Measurements from ENCODE around the gene HOMER1. TPM values are rescaled to one million over a fixed set of nuclear protein-coding genes. Genes with fewer than 3 reads are reported as not detected.

HOMER1 gene
- total and polyA plus RNA-seq, 10 of the 15 experiments (the other 5 are each of a cell fraction or from before 2014, with no cell fraction given), result 0.96 to 22.0 (median 7.5) TPM

DNA sequence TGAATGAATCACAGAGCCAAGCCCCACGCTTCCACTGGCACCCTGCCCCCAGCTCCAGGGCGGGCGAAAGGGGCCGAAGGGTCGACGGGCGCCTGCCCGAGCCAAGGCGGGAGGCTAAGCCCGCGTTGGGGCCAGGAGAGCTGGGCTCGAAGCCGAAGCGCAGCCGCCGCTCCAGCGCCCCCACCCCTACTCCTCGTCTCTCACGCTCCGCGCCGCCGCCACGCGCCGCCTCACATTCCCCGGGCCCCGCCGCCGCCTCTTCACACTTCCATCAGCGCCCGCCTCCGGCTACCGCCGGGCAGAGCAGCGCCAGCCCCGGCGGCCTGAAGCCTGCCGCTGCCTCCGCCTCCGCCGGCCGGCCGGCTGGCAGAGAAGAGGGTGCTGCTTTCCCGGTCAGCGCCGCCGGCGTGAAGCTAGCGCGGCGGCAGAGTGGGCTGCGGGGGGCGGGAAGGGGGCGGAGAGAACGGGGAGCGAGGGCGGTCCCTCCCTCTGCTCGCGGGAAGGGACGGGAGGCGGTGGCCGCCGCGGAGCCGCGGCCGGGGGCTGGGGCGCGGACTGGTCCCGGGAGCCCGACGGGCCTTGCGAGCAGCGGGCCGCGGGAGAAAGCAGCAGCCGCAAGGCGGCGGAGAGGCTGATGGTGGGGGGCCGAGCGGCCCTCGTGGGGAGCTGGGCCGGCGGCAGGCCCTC is at the start of gene HOMER1 (continued):
- peak; percentile 76; the same call in 1 of the 2 replicates for TF ChIP-seq NKRF (conservative IDR thresholded peaks at IDR 0.05)
- TF ChIP-seq REST (IDR thresholded peaks at IDR 0.05; ENCODE audit: low read depth, low read length), result no peak
- TF ChIP-seq LARP7 (IDR thresholded peaks at IDR 0.05), result peak; percentile 56; the same call in 1 of the 2 replicates
- no peak for TF ChIP-seq POU2F2 (IDR thresholded peaks at IDR 0.05; ENCODE audit: borderline replicate concordance, low read depth, low read length)
- TF ChIP-seq SRF (IDR thresholded peaks at IDR 0.05; ENCODE audit: low read depth in 2 of 2, low read length in 2 of 2), result no peak
- TF ChIP-seq, protein P1, sequence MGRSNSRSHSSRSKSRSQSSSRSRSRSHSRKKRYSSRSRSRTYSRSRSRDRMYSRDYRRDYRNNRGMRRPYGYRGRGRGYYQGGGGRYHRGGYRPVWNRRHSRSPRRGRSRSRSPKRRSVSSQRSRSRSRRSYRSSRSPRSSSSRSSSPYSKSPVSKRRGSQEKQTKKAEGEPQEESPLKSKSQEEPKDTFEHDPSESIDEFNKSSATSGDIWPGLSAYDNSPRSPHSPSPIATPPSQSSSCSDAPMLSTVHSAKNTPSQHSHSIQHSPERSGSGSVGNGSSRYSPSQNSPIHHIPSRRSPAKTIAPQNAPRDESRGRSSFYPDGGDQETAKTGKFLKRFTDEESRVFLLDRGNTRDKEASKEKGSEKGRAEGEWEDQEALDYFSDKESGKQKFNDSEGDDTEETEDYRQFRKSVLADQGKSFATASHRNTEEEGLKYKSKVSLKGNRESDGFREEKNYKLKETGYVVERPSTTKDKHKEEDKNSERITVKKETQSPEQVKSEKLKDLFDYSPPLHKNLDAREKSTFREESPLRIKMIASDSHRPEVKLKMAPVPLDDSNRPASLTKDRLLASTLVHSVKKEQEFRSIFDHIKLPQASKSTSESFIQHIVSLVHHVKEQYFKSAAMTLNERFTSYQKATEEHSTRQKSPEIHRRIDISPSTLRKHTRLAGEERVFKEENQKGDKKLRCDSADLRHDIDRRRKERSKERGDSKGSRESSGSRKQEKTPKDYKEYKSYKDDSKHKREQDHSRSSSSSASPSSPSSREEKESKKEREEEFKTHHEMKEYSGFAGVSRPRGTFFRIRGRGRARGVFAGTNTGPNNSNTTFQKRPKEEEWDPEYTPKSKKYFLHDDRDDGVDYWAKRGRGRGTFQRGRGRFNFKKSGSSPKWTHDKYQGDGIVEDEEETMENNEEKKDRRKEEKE (IDR thresholded peaks at IDR 0.05), result no peak
- TF ChIP-seq TARDBP (IDR thresholded peaks at IDR 0.05; ENCODE audit: borderline replicate concordance), result no peak
- no peak for TF ChIP-seq DPF2 (IDR thresholded peaks at IDR 0.05)
- no peak for TF ChIP-seq ATF7 (IDR thresholded peaks at IDR 0.05; ENCODE audit: low read depth)
- TF ChIP-seq ZNF24 (IDR thresholded peaks at IDR 0.05), result 0 out of 2 replicates have a peak, but pooled peaks have one; percentile 39
- TF ChIP-seq BACH1 (IDR thresholded peaks at IDR 0.05; ENCODE audit: borderline replicate concordance), result 0 out of 2 replicates have a peak, but pooled peaks have one; percentile 47
- no peak for TF ChIP-seq ZNF217 (IDR thresholded peaks at IDR 0.05)
- TF ChIP-seq FOXM1 (IDR thresholded peaks at IDR 0.05; ENCODE audit: low read depth, low read length), result no peak
- no peak for TF ChIP-seq HDAC2 (IDR thresholded peaks at IDR 0.05)
- TF ChIP-seq MTA3 (IDR thresholded peaks at IDR 0.05; ENCODE audit: borderline replicate concordance, low read length), result no peak
- TF ChIP-seq TCF3 (IDR thresholded peaks at IDR 0.05; ENCODE audit: borderline replicate concordance, insufficient read depth, low read depth, low read length), result no peak
- TF ChIP-seq BMI1 (IDR thresholded peaks at IDR 0.05; ENCODE audit: borderline replicate concordance), result no peak
- TF ChIP-seq POLR2AphosphoS2 (IDR thresholded peaks at IDR 0.05; ENCODE audit: low read depth, low read length), result no peak
- 0 out of 2 replicates have a peak, but pooled peaks have one; percentile 41 for TF ChIP-seq NR2F1 (conservative IDR thresholded peaks at IDR 0.05)
- TF ChIP-seq SMC3 (IDR thresholded peaks at IDR 0.05; ENCODE audit: borderline replicate concordance, low read length), result no peak
- no peak for TF ChIP-seq HSF1 (IDR thresholded peaks at IDR 0.05; ENCODE audit: low read depth, low read length)
- no peak for TF ChIP-seq SPI1 (IDR thresholded peaks at IDR 0.05; ENCODE audit: borderline replicate concordance, insufficient read depth, low read depth, low read length)

Measured in GM12878 (cell line).